Measurements from ENCODE around the gene SHISA5.

- TF ChIP-seq CTCF (IDR thresholded peaks at IDR 0.05) (no peak), ELK1 (IDR thresholded peaks at IDR 0.05; ENCODE audit: low read depth, low read length) (no peak), RARB (CRISPR knock-in tag; IDR thresholded peaks at IDR 0.05) (no peak), RCOR1 (IDR thresholded peaks at IDR 0.05; ENCODE audit: low read depth, low read length) (no peak), KDM5A (IDR thresholded peaks at IDR 0.05) (no peak)
Measured at GRCh38 chr3:48468329-48468731, 35.6 kb downstream of the SHISA5 start.

All from A549 (cell line).